VCaP (cell line): ENCODE data around the gene CAMK2A.
"Not testable (repeated sequence)": the region's sequence is repeated elsewhere in the genome, so short reads cannot be mapped to it uniquely, and the experiment has no call there.

Experiments used
- H3K27ac ChIP-seq: fragments of 450-650 bp; 2 replicates; pipeline ENCODE4 v1.5.1; 2017
- CTCF ChIP-seq: fragments of 450-650 bp; conservative IDR thresholded peaks from 2 replicates; pipeline ENCODE4 v1.5.1; 2017; ENCODE audit warnings: mild to moderate bottlenecking, moderate library complexity

Gene CAMK2A

GRCh38 chr5:150248946-150249345 is 40.6 kb downstream of the CAMK2A start:
- TF ChIP-seq CTCF, result no peak
- H3K27ac ChIP-seq, result no peak overlapping the region

DNA sequence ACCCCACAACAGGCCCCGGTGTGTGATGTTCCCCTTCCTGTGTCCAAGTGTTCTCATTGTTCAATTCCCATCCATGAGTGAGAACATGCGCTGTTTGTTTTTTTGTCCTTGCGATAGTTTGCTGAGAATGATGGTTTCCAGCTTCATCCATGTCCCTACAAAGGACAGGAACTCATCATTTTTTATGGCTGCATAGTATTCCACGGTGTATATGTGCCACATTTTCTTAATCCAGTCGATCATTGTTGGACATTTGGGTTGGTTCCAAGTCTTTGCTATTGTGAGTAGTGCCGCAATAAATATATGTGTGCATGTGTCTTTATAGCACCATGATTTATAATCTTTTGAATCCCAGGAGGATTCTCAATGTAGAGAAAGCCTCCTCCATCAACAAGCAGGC is 41.1 kb downstream of the CAMK2A start:
- H3K27ac ChIP-seq, result not testable (repeated sequence)

DNA sequence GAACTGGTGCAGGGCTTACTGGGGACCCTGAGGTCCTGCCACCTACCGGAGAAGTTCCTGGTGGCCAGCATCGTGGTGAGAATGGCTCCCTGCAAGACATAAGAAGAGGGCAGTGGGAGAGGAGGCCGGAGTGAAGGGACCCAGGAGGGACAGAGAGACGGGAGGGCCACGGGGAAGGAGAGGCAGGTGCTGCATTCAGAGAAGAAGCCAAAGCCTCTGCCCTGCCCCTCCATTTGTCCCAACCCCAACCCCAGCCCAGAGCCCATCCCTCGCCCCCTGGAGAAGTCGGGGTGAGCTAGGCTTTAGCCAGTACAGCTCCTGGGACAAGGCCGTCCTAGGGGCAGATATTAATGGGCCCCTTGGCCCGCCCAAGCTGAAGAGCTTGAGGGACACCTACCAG is 41.8 kb downstream of the CAMK2A start:
- no peak for TF ChIP-seq CTCF
- H3K27ac ChIP-seq, result no peak overlapping the region

DNA sequence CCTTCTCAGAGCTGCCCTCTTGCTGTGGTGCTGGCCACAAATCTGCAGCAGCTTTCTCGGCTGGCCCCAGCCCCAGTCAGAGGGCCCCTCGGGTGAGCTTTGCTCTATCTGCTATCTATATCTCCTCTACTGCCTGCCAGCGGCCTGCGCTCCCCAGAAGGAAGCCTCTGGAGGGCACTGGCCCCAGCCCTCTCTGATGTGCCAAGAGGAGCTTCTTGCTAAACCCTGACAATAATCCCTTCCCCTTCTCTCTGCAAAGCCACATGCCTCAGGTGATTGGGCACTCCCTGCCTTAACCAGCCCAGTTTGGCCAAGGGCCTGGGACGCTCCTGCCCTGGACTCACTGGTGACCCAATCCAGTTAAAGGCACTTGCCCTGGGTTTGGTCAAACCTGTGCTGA is 42.7 kb downstream of the CAMK2A start:
- H3K27ac ChIP-seq, result no peak overlapping the region
- TF ChIP-seq CTCF, result no peak

DNA sequence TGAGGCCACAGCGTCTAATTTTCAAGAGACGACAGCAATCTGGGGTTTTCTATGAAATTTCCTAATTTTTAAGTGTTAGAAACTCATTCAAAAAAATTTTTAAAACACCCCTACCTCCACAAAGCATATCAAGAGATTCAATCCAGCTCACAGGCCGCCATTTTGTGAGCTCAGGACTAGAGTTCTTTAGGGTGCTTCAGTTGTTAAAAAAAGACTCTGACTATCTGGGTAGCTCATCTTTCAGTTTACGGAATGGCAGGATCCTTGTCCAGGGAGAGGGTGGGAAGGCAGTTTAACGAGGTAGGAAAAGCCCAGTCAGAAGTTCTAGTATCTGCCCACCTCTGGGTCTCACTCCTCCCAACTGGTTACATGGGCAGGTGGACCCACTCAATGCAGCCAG is 43.1 kb downstream of the CAMK2A start:
- no peak for TF ChIP-seq CTCF

DNA sequence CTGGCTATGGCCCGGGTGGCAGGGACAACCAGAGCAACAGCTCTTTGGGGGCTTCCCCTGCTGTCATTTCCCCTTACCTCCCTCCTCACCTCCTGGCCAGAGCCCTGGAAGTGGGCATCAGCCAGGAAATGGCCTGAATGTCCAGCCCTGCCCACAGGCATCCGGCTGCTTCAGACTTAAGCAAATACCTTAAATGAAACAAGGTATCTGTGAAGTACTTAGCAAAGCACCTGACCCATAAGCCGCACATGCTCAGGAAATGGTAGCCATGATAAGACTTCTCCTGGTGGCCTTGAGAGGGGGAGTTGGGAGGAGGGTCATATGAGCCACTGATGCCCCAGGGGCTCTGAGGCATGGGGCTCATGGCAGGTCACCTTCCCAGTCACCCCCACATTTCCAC is 43.8 kb downstream of the CAMK2A start:
- TF ChIP-seq CTCF, result no peak

More for the DNA sequence above, 43.1 kb downstream of the CAMK2A start:
- H3K27ac ChIP-seq, result no peak overlapping the region

GRCh38 chr5:150245111-150245789 is 44.3 kb downstream of the CAMK2A start:
- TF ChIP-seq CTCF, result no peak

More for the DNA sequence above, 43.8 kb downstream of the CAMK2A start:
- no peak overlapping the region for H3K27ac ChIP-seq

GRCh38 chr5:150244209-150244608 is 45.4 kb downstream of the CAMK2A start:
- H3K27ac ChIP-seq, result no peak overlapping the region
- no peak for TF ChIP-seq CTCF

More at GRCh38 chr5:150245111-150245789, 44.3 kb downstream of the CAMK2A start:
- H3K27ac ChIP-seq, result no peak overlapping the region
